Activated B cell treated with CpG ODN at 0.5 μM for 24 hours (primary cell): ENCODE data around the gene CRYBB3. TPM values are rescaled to one million over a fixed set of nuclear protein-coding genes. Genes with fewer than 3 reads are reported as not detected.

ENCODE experiments used
- ATAC-seq: fragments of 200-7000 bp; cut with Tn5 transposase; one replicate; pipeline ENCODE4 v1.10.0; 2021; ENCODE audit warnings: low read depth, mild to moderate bottlenecking, moderate library complexity
- CTCF ChIA-PET: fragments of 350-600 bp; sonication (Branson Sonifier 250); formaldehyde crosslinking; loops from one replicate; lab custom pipeline; 2021; ENCODE audit warnings: antibody characterized with exemption; lab: Charles Lee
- POLR2A ChIA-PET: fragments of 350-600 bp; sonication (Branson Sonifier 250); formaldehyde crosslinking; loops from one replicate; lab custom pipeline; 2021; ENCODE audit warnings: antibody characterized with exemption; lab: Charles Lee
- DNase-seq: peaks from one replicate; pipeline ENCODE4 v3.0.0; 2022
- H3K27ac Mint-ChIP-seq: one replicate; pipeline ENCODE4 v1.8.0; 2020; ENCODE audit warnings: mixed read lengths
- H3K27me3 Mint-ChIP-seq: one replicate; pipeline ENCODE4 v1.8.0; 2021; ENCODE audit warnings: mixed read lengths
- H3K36me3 Mint-ChIP-seq: one replicate; pipeline ENCODE4 v1.8.0; 2021; ENCODE audit warnings: low read depth, mixed read lengths
- H3K4me1 Mint-ChIP-seq: one replicate; pipeline ENCODE4 v1.8.0; 2021; ENCODE audit warnings: mixed read lengths
- H3K4me3 Mint-ChIP-seq: one replicate; pipeline ENCODE4 v1.8.0; 2020; ENCODE audit warnings: mild to moderate bottlenecking, mixed read lengths
- H3K9me3 Mint-ChIP-seq: one replicate; pipeline ENCODE4 v1.8.0; 2020; ENCODE audit warnings: mixed read lengths
- CTCF ChIP-seq: fragments of 200-600 bp; IDR thresholded peaks from one replicate; pipeline ENCODE4 v1.8.0; 2022; ENCODE audit warnings: antibody characterized with exemption, mild to moderate bottlenecking
- intact Hi-C: fragments of 100-400 bp; cut with micrococcal nuclease; formaldehyde crosslinking; loops from one replicate; pipeline ENCODE4 v1.15.1; 2024
- total RNA-seq: library from RNA; stranded (reverse); gene quantifications from 2 replicates; pipeline ENCODE4 v1.2.3, GENCODE V29; 2022

CRYBB3 gene
- total RNA-seq, 1 donor from 2014 or later: not detected

GRCh38 chr22:25193548-25193947 lies 6.1 kb upstream of the CRYBB3 start:
- ATAC-seq: no peak
- Mint-ChIP-seq H3K36me3 (no peaks in the 10 kb centered on the region), H3K4me3 (no peak overlapping the region), H3K27me3 (peaks cover 2% of the 10 kb centered on the region), H3K4me1 (no peaks in the 10 kb centered on the region), H3K9me3 (no peaks in the 10 kb centered on the region), H3K27ac (no peak overlapping the region)
- TF ChIP-seq CTCF: no peak
- ChIA-PET POLR2A (no interaction called here), CTCF (no interaction called here)
- DNase-seq: no peak
- intact Hi-C loops: no loop called here

GRCh38 chr22:25196326-25196725 lies 3.3 kb upstream of the CRYBB3 start:
- ATAC-seq: no peak

GRCh38 chr22:25197340-25197739 lies 2.3 kb upstream of the CRYBB3 start:
- intact Hi-C loops: no loop called here
- H3K36me3 Mint-ChIP-seq: no peaks in the 10 kb centered on the region
- TF ChIP-seq CTCF: no peak
- ATAC-seq (no peak), DNase-seq (no peak)
- no peak overlapping the region for H3K4me3 Mint-ChIP-seq
- POLR2A ChIA-PET: no interaction called here
- no peaks in the 10 kb centered on the region for H3K9me3 Mint-ChIP-seq
- H3K27me3 Mint-ChIP-seq: peaks cover 3% of the 10 kb centered on the region
- CTCF ChIA-PET: no interaction called here
- no peaks in the 10 kb centered on the region for H3K4me1 Mint-ChIP-seq
- H3K27ac Mint-ChIP-seq: no peak overlapping the region

More at GRCh38 chr22:25196326-25196725, 3.3 kb upstream of the CRYBB3 start:
- ChIA-PET POLR2A (no interaction called here), CTCF (no interaction called here)
- TF ChIP-seq CTCF: no peak
- Mint-ChIP-seq H3K36me3 (no peaks in the 10 kb centered on the region), H3K27ac (no peak overlapping the region), H3K4me3 (no peak overlapping the region), H3K4me1 (no peaks in the 10 kb centered on the region), H3K27me3 (peaks cover 1% of the 10 kb centered on the region), H3K9me3 (no peaks in the 10 kb centered on the region)
- no peak for DNase-seq
- intact Hi-C loops: no loop called here

GRCh38 chr22:25200967-25201366 lies 1.3 kb downstream of the CRYBB3 start:
- DNase-seq: no peak
- Mint-ChIP-seq H3K4me1 (no peaks in the 10 kb centered on the region), H3K4me3 (no peak overlapping the region), H3K27me3 (peaks cover 4% of the 10 kb centered on the region), H3K36me3 (no peaks in the 10 kb centered on the region), H3K9me3 (no peaks in the 10 kb centered on the region), H3K27ac (no peak overlapping the region)
- TF ChIP-seq CTCF: no peak
- POLR2A ChIA-PET: no interaction called here
- CTCF ChIA-PET: no interaction called here
- intact Hi-C loops: no loop called here
- ATAC-seq: no peak

GRCh38 chr22:25201557-25202273 lies 2.1 kb downstream of the CRYBB3 start:
- peaks cover 4% of the 10 kb centered on the region for H3K27me3 Mint-ChIP-seq
- H3K4me1 Mint-ChIP-seq: no peaks in the 10 kb centered on the region
- intact Hi-C loops: loop anchor here (1.0 to 2.0 kb wide), 2 partner anchors 161 to 571 kb away; no protein-coding TSS in a partner anchor
- CTCF ChIA-PET: no interaction called here
- H3K9me3 Mint-ChIP-seq: no peaks in the 10 kb centered on the region
- TF ChIP-seq CTCF: no peak
- H3K27ac Mint-ChIP-seq: no peak overlapping the region
- no peak overlapping the region for H3K4me3 Mint-ChIP-seq
- DNase-seq (no peak), ATAC-seq (no peak)
- H3K36me3 Mint-ChIP-seq: no peaks in the 10 kb centered on the region
- POLR2A ChIA-PET: interaction anchor here (0.5 kb wide), 1 partner anchor 36 kb away, joined by 3 read pairs; no protein-coding TSS in a partner anchor
